NCI-H2107 treated with DMSO at 0.1 percent for 48 hours (cell line): Measurements from ENCODE around the gene FIG4.
"Not testable (repeated sequence)": the region's sequence is repeated elsewhere in the genome, so short reads cannot be mapped to it uniquely, and the experiment has no call there.

Source experiments
- DNase-seq: peaks from one replicate; lab custom pipeline; 2025; ENCODE audit not compliant: unreplicated experiment; lab: John Stamatoyannopoulos, UW

The FIG4 gene

GRCh38 chr6:109794201-109794923, 103.3 kb downstream of the FIG4 start:
- DNase-seq, result no peak

GRCh38 chr6:109795994-109796555, 105.0 kb downstream of the FIG4 start:
- no peak for DNase-seq

GRCh38 chr6:109799129-109799528, 108.0 kb downstream of the FIG4 start:
- DNase-seq, result no peak

- DNase-seq, result no peak
Observed at GRCh38 chr6:109799664-109800063, 108.6 kb downstream of the FIG4 start.

- DNase-seq, result peak; percentile 73
Observed at GRCh38 chr6:109800771-109801170, 109.7 kb downstream of the FIG4 start.

- no peak for DNase-seq
Observed at GRCh38 chr6:109801794-109802193, 110.7 kb downstream of the FIG4 start.

- no peak for DNase-seq
Observed at GRCh38 chr6:109804020-109804419, 112.9 kb downstream of the FIG4 start.

- no peak for DNase-seq
Observed at GRCh38 chr6:109807881-109808280, 116.8 kb downstream of the FIG4 start.

- no peak for DNase-seq
Observed at GRCh38 chr6:109808837-109809236, 117.7 kb downstream of the FIG4 start.

GRCh38 chr6:109815054-109815453, 124.0 kb downstream of the FIG4 start:
- DNase-seq, result no peak

GRCh38 chr6:109816452-109817374, 125.6 kb downstream of the FIG4 start:
- peak; percentile 96 for DNase-seq

- no peak for DNase-seq
Observed at GRCh38 chr6:109820706-109821350, 129.7 kb downstream of the FIG4 start.

GRCh38 chr6:109821428-109821827, 130.3 kb downstream of the FIG4 start:
- no peak for DNase-seq

- DNase-seq, result no peak
Observed at GRCh38 chr6:109824105-109824504, 133.0 kb downstream of the FIG4 start.

GRCh38 chr6:109826551-109826950, 135.5 kb downstream of the FIG4 start:
- no peak for DNase-seq

GRCh38 chr6:109831352-109831751, 140.3 kb downstream of the FIG4 start:
- DNase-seq, result not testable (repeated sequence)

- peak; percentile 19 for DNase-seq
Observed at GRCh38 chr6:109834131-109834530, 143.0 kb downstream of the FIG4 start.

- DNase-seq, result peak; percentile 70
Observed at GRCh38 chr6:109834595-109835437, 143.7 kb downstream of the FIG4 start.

GRCh38 chr6:109840034-109840433, 148.9 kb downstream of the FIG4 start:
- DNase-seq, result no peak

GRCh38 chr6:109840796-109841195, 149.7 kb downstream of the FIG4 start:
- no peak for DNase-seq
